ENCODE results near the gene SH3BP5. TPM values are rescaled to one million over a fixed set of nuclear protein-coding genes. Genes with fewer than 3 reads are reported as not detected.

SH3BP5 gene
- total RNA-seq, 1 experiment from 2014 or later, result 0.82 TPM

DNA sequence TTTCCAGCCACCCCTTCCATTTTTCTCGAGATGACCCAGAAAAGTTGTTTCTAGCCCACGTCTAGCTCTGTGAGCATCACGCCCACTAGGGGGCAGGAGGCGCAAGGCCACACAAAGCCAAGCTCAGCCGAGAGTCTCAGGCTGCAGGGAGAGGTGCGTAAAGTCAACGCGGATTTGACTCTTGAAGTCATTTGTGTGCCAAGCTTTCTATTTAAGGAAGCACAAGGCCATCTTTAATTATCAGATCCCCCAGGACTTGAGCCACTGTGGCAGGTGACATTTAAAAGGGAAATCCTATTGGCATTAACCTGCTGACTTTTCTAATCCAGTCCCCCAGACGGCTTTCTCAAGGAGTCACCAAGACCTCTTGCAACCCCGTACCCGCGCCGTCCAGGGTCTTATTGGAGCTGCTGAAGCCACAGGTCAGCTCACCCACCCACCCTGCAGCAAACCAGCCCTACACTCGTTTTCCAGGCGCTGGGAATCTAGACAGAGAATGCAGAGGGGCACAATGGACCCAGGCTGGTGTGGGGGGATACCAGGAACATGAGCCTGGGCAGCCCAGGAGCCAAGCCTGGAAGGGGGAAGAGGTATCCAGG, 64.3 kb downstream of the SH3BP5 start:
- Histone ChIP-seq H3K9me3 (ENCODE audit: low read length) (no peaks in the 10 kb centered on the region), H3K27ac (ENCODE audit: low read length) (no peak overlapping the region), H3K36me3 (ENCODE audit: insufficient read depth, low read length) (no peaks in the 10 kb centered on the region), H3K27me3 (ENCODE audit: low read length) (no peaks in the 10 kb centered on the region), H3K9ac (ENCODE audit: low read length) (no peak overlapping the region), H3K4me3 (ENCODE audit: low read length) (no peak overlapping the region), H3K9me2 (replicated peaks; ENCODE audit: insufficient read depth, low read length) (no peaks in the 10 kb centered on the region), H3K79me2 (ENCODE audit: low read length) (no peaks in the 10 kb centered on the region), H3K4me1 (ENCODE audit: low read length) (no peaks in the 10 kb centered on the region), H2AFZ (ENCODE audit: low read length) (no peak overlapping the region), H4K20me1 (ENCODE audit: insufficient read depth, low read depth, low read length) (peaks cover 2% of the 10 kb centered on the region; the same call in 1 of the 2 replicates), H3K4me2 (ENCODE audit: low read depth, low read length, poor library complexity, severe bottlenecking) (no peak overlapping the region)
- DNase-seq, result peak; percentile 92

- no peaks in the 10 kb centered on the region for H3K9me2 ChIP-seq (replicated peaks; ENCODE audit: insufficient read depth, low read length)
These were observed 64.9 kb downstream of the SH3BP5 start for GRCh38 chr3:15267502-15267901.

GRCh38 chr3:15266510-15267376, 65.6 kb downstream of the SH3BP5 start:
- H3K9me2 ChIP-seq (replicated peaks; ENCODE audit: insufficient read depth, low read length), result no peaks in the 10 kb centered on the region
- no peaks in the 10 kb centered on the region for H3K4me1 ChIP-seq (ENCODE audit: low read length)
- H3K79me2 ChIP-seq (ENCODE audit: low read length), result no peaks in the 10 kb centered on the region
- no peak overlapping the region for H3K4me2 ChIP-seq (ENCODE audit: low read depth, low read length, poor library complexity, severe bottlenecking)
- no peaks in the 10 kb centered on the region for H3K36me3 ChIP-seq (ENCODE audit: insufficient read depth, low read length)
- H3K27me3 ChIP-seq (ENCODE audit: low read length), result no peaks in the 10 kb centered on the region
- DNase-seq, result no peak
- no peak overlapping the region for H2AFZ ChIP-seq (ENCODE audit: low read length)
- H3K27ac ChIP-seq (ENCODE audit: low read length), result no peak overlapping the region
- no peaks in the 10 kb centered on the region for H3K9me3 ChIP-seq (ENCODE audit: low read length)
- no peak overlapping the region for H3K9ac ChIP-seq (ENCODE audit: low read length)
- H4K20me1 ChIP-seq (ENCODE audit: insufficient read depth, low read depth, low read length), result peaks cover 4% of the 10 kb centered on the region; the same call in 1 of the 2 replicates
- H3K4me3 ChIP-seq (ENCODE audit: low read length), result no peak overlapping the region

More at GRCh38 chr3:15267502-15267901, 64.9 kb downstream of the SH3BP5 start:
- no peak overlapping the region for H3K9ac ChIP-seq (ENCODE audit: low read length)
- DNase-seq, result no peak
- H3K9me3 ChIP-seq (ENCODE audit: low read length), result no peaks in the 10 kb centered on the region
- H3K4me3 ChIP-seq (ENCODE audit: low read length), result no peak overlapping the region
- no peak overlapping the region for H3K27ac ChIP-seq (ENCODE audit: low read length)
- H3K4me2 ChIP-seq (ENCODE audit: low read depth, low read length, poor library complexity, severe bottlenecking), result no peak overlapping the region
- no peaks in the 10 kb centered on the region for H3K4me1 ChIP-seq (ENCODE audit: low read length)
- H4K20me1 ChIP-seq (ENCODE audit: insufficient read depth, low read depth, low read length), result peaks cover 4% of the 10 kb centered on the region; the same call in 1 of the 2 replicates
- H2AFZ ChIP-seq (ENCODE audit: low read length), result no peak overlapping the region
- H3K36me3 ChIP-seq (ENCODE audit: insufficient read depth, low read length), result no peaks in the 10 kb centered on the region
- no peaks in the 10 kb centered on the region for H3K27me3 ChIP-seq (ENCODE audit: low read length)
- no peaks in the 10 kb centered on the region for H3K79me2 ChIP-seq (ENCODE audit: low read length)

GRCh38 chr3:15265655-15266509, 66.5 kb downstream of the SH3BP5 start:
- H4K20me1 ChIP-seq (ENCODE audit: insufficient read depth, low read depth, low read length), result peaks cover 4% of the 10 kb centered on the region; the same call in 1 of the 2 replicates
- no peak overlapping the region for H3K27ac ChIP-seq (ENCODE audit: low read length)
- no peaks in the 10 kb centered on the region for H3K9me3 ChIP-seq (ENCODE audit: low read length)
- H3K36me3 ChIP-seq (ENCODE audit: insufficient read depth, low read length), result no peaks in the 10 kb centered on the region
- H3K9me2 ChIP-seq (replicated peaks; ENCODE audit: insufficient read depth, low read length), result no peaks in the 10 kb centered on the region
- no peak overlapping the region for H3K4me3 ChIP-seq (ENCODE audit: low read length)
- H2AFZ ChIP-seq (ENCODE audit: low read length), result no peak overlapping the region
- no peaks in the 10 kb centered on the region for H3K4me1 ChIP-seq (ENCODE audit: low read length)
- no peaks in the 10 kb centered on the region for H3K27me3 ChIP-seq (ENCODE audit: low read length)
- no peak overlapping the region for H3K9ac ChIP-seq (ENCODE audit: low read length)
- no peak for DNase-seq
- no peak overlapping the region for H3K4me2 ChIP-seq (ENCODE audit: low read depth, low read length, poor library complexity, severe bottlenecking)
- no peaks in the 10 kb centered on the region for H3K79me2 ChIP-seq (ENCODE audit: low read length)

- no peaks in the 10 kb centered on the region for H3K27me3 ChIP-seq (ENCODE audit: low read length)
- no peak overlapping the region for H3K9ac ChIP-seq (ENCODE audit: low read length)
- no peaks in the 10 kb centered on the region for H3K4me1 ChIP-seq (ENCODE audit: low read length)
- no peak for DNase-seq
- H3K4me2 ChIP-seq (ENCODE audit: low read depth, low read length, poor library complexity, severe bottlenecking), result no peak overlapping the region
- H3K79me2 ChIP-seq (ENCODE audit: low read length), result no peaks in the 10 kb centered on the region
- H4K20me1 ChIP-seq (ENCODE audit: insufficient read depth, low read depth, low read length), result peaks cover 4% of the 10 kb centered on the region; the same call in 1 of the 2 replicates
- no peaks in the 10 kb centered on the region for H3K9me2 ChIP-seq (replicated peaks; ENCODE audit: insufficient read depth, low read length)
- no peaks in the 10 kb centered on the region for H3K36me3 ChIP-seq (ENCODE audit: insufficient read depth, low read length)
- no peak overlapping the region for H2AFZ ChIP-seq (ENCODE audit: low read length)
- no peak overlapping the region for H3K27ac ChIP-seq (ENCODE audit: low read length)
- no peak overlapping the region for H3K4me3 ChIP-seq (ENCODE audit: low read length)
- H3K9me3 ChIP-seq (ENCODE audit: low read length), result no peaks in the 10 kb centered on the region
These were observed 67.9 kb downstream of the SH3BP5 start for GRCh38 chr3:15264486-15264885.

- Histone ChIP-seq H3K4me2 (ENCODE audit: low read depth, low read length, poor library complexity, severe bottlenecking) (no peak overlapping the region), H4K20me1 (ENCODE audit: insufficient read depth, low read depth, low read length) (peaks cover 4% of the 10 kb centered on the region; the same call in 1 of the 2 replicates), H3K9me2 (replicated peaks; ENCODE audit: insufficient read depth, low read length) (no peaks in the 10 kb centered on the region), H3K4me1 (ENCODE audit: low read length) (no peaks in the 10 kb centered on the region), H3K9ac (ENCODE audit: low read length) (no peak overlapping the region), H3K9me3 (ENCODE audit: low read length) (no peaks in the 10 kb centered on the region), H3K4me3 (ENCODE audit: low read length) (no peak overlapping the region), H3K27me3 (ENCODE audit: low read length) (no peaks in the 10 kb centered on the region), H3K27ac (ENCODE audit: low read length) (no peak overlapping the region), H2AFZ (ENCODE audit: low read length) (no peak overlapping the region), H3K79me2 (ENCODE audit: low read length) (no peaks in the 10 kb centered on the region), H3K36me3 (ENCODE audit: insufficient read depth, low read length) (no peaks in the 10 kb centered on the region)
- DNase-seq, result no peak
These were observed 68.5 kb downstream of the SH3BP5 start for GRCh38 chr3:15263926-15264325.

DNA sequence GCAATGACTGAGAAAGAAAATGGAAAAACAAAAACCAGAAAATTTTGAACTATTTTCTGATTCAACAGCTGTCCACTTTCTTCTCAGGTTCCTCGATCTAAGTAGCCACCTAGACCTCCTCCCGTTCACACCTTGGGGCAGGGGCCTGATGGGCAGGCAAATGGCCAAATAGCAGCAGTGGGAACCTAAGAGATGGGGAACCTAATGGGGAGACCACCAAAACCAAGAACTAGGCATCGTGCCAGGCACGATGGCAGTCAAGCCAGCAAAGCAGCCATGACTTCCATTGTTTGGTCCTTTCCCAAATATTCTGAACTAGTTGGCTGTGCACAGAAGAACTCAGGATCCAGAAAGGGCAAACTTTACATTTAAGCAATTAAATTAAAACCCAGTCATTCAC, 69.3 kb downstream of the SH3BP5 start:
- H3K27me3 ChIP-seq (ENCODE audit: low read length), result no peaks in the 10 kb centered on the region
- H2AFZ ChIP-seq (ENCODE audit: low read length), result no peak overlapping the region
- H3K9me2 ChIP-seq (replicated peaks; ENCODE audit: insufficient read depth, low read length), result no peaks in the 10 kb centered on the region
- no peak overlapping the region for H3K27ac ChIP-seq (ENCODE audit: low read length)
- H3K4me2 ChIP-seq (ENCODE audit: low read depth, low read length, poor library complexity, severe bottlenecking), result no peak overlapping the region
- no peaks in the 10 kb centered on the region for H3K9me3 ChIP-seq (ENCODE audit: low read length)
- no peaks in the 10 kb centered on the region for H3K4me1 ChIP-seq (ENCODE audit: low read length)
- no peak overlapping the region for H3K4me3 ChIP-seq (ENCODE audit: low read length)
- H3K9ac ChIP-seq (ENCODE audit: low read length), result no peak overlapping the region
- DNase-seq, result no peak
- no peaks in the 10 kb centered on the region for H3K79me2 ChIP-seq (ENCODE audit: low read length)
- H3K36me3 ChIP-seq (ENCODE audit: insufficient read depth, low read length), result no peaks in the 10 kb centered on the region
- peaks cover 4% of the 10 kb centered on the region; the same call in 1 of the 2 replicates for H4K20me1 ChIP-seq (ENCODE audit: insufficient read depth, low read depth, low read length)

DNA sequence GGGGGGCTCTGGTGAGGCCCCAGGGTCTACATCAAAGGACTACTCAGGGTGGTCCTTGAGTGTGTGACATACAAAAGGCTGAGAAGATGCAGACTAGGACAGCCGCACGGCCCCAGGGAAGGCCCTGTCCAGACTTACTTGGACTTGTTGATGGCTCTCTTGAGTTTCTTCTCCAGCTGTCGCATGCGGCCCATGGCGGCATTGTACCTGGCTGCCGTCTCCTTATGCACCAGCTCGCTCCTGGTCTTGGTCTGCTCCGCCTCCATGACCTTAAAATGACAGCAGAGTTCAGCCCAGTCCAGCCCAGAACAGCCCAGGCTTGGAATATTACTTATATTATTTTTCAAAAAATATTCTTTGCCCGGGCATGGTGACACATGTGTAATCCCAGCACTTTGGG, 70.4 kb downstream of the SH3BP5 start:
- Histone ChIP-seq H4K20me1 (ENCODE audit: insufficient read depth, low read depth, low read length) (peaks cover 4% of the 10 kb centered on the region; the same call in 1 of the 2 replicates), H2AFZ (ENCODE audit: low read length) (no peak overlapping the region), H3K4me2 (ENCODE audit: low read depth, low read length, poor library complexity, severe bottlenecking) (no peak overlapping the region), H3K36me3 (ENCODE audit: insufficient read depth, low read length) (no peaks in the 10 kb centered on the region), H3K9me2 (replicated peaks; ENCODE audit: insufficient read depth, low read length) (no peaks in the 10 kb centered on the region), H3K79me2 (ENCODE audit: low read length) (no peaks in the 10 kb centered on the region), H3K9me3 (ENCODE audit: low read length) (no peaks in the 10 kb centered on the region), H3K4me3 (ENCODE audit: low read length) (no peak overlapping the region), H3K27ac (ENCODE audit: low read length) (no peak overlapping the region), H3K9ac (ENCODE audit: low read length) (no peak overlapping the region), H3K4me1 (ENCODE audit: low read length) (no peaks in the 10 kb centered on the region), H3K27me3 (ENCODE audit: low read length) (no peaks in the 10 kb centered on the region)
- DNase-seq, result no peak
